ENCODE data around the gene KCTD20. TPM values are rescaled to one million over a fixed set of nuclear protein-coding genes. Genes with fewer than 3 reads are reported as not detected.

Gene KCTD20
- total and polyA plus RNA-seq, 10 of the 15 experiments (the other 5 are each of a cell fraction or from before 2014, with no cell fraction given): 18.1 to 77.0 (median 50.5) TPM

DNA sequence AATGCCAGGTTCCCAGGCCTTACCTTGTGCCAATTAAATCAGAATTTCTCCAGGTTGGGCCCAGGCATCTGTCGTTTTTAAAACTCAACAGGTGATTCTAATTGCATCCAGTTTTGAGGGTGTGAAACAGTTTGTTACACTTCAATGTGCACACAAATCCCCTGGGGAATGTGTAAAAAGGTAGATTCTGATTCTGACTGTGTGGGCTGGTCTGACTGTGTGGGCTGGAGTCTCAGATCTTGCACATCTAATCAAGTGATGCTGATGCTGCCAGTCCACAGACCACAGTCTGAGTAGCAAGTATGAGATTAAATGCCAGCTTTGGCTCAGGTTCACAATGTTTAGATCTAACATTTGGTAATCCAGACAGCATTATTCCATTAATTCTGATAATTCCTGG is 42.8 kb upstream of the KCTD20 start (continued):
- no peak for TF ChIP-seq E4F1 (IDR thresholded peaks at IDR 0.05; ENCODE audit: borderline replicate concordance, partially characterized antibody)
- TF ChIP-seq, protein P1, sequence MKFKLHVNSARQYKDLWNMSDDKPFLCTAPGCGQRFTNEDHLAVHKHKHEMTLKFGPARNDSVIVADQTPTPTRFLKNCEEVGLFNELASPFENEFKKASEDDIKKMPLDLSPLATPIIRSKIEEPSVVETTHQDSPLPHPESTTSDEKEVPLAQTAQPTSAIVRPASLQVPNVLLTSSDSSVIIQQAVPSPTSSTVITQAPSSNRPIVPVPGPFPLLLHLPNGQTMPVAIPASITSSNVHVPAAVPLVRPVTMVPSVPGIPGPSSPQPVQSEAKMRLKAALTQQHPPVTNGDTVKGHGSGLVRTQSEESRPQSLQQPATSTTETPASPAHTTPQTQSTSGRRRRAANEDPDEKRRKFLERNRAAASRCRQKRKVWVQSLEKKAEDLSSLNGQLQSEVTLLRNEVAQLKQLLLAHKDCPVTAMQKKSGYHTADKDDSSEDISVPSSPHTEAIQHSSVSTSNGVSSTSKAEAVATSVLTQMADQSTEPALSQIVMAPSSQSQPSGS (IDR thresholded peaks at IDR 0.05; ENCODE audit: low read length): peak; percentile 45; the same call in 1 of the 2 replicates
- TF ChIP-seq MYC (IDR thresholded peaks at IDR 0.05; ENCODE audit: insufficient read depth, insufficient read length, insufficient replicate concordance, low read length, severe bottlenecking): no peak
- TF ChIP-seq SIN3A (IDR thresholded peaks at IDR 0.05; ENCODE audit: low read depth, low read length): no peak
- TF ChIP-seq BHLHE40 (IDR thresholded peaks at IDR 0.05; ENCODE audit: borderline replicate concordance in 1 of 2, low read depth in 2 of 2, low read length in 1 of 2): peak in 1 of 2 experiments; percentile 45; a peak in 1 of 4 replicates
- TF ChIP-seq, protein P2, sequence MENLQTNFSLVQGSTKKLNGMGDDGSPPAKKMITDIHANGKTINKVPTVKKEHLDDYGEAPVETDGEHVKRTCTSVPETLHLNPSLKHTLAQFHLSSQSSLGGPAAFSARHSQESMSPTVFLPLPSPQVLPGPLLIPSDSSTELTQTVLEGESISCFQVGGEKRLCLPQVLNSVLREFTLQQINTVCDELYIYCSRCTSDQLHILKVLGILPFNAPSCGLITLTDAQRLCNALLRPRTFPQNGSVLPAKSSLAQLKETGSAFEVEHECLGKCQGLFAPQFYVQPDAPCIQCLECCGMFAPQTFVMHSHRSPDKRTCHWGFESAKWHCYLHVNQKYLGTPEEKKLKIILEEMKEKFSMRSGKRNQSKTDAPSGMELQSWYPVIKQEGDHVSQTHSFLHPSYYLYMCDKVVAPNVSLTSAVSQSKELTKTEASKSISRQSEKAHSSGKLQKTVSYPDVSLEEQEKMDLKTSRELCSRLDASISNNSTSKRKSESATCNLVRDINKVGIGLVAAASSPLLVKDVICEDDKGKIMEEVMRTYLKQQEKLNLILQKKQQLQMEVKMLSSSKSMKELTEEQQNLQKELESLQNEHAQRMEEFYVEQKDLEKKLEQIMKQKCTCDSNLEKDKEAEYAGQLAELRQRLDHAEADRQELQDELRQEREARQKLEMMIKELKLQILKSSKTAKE (IDR thresholded peaks at IDR 0.05; ENCODE audit: low read depth, poor library complexity, severe bottlenecking): peak; percentile 65
- 0 out of 2 replicates have a peak, but pooled peaks have one; percentile 44 for TF ChIP-seq TCF12 (IDR thresholded peaks at IDR 0.05; ENCODE audit: low read depth, low read length)
- TF ChIP-seq ASH2L (IDR thresholded peaks at IDR 0.05; ENCODE audit: borderline replicate concordance, low read depth): no peak
- TF ChIP-seq NFIC (IDR thresholded peaks at IDR 0.05; ENCODE audit: low read depth, low read length): peak; percentile 50
- TF ChIP-seq CHD2 (IDR thresholded peaks at IDR 0.05; ENCODE audit: borderline replicate concordance, low read depth, low read length): no peak
- TF ChIP-seq, protein P3, sequence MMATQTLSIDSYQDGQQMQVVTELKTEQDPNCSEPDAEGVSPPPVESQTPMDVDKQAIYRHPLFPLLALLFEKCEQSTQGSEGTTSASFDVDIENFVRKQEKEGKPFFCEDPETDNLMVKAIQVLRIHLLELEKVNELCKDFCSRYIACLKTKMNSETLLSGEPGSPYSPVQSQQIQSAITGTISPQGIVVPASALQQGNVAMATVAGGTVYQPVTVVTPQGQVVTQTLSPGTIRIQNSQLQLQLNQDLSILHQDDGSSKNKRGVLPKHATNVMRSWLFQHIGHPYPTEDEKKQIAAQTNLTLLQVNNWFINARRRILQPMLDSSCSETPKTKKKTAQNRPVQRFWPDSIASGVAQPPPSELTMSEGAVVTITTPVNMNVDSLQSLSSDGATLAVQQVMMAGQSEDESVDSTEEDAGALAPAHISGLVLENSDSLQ (IDR thresholded peaks at IDR 0.05): 0 out of 2 replicates have a peak, but pooled peaks have one; percentile 20
- TF ChIP-seq ZNF217 (IDR thresholded peaks at IDR 0.05): peak; percentile 25; the same call in 1 of the 2 replicates
- TF ChIP-seq YBX1 (IDR thresholded peaks at IDR 0.05): no peak
- TF ChIP-seq EP300 (IDR thresholded peaks at IDR 0.05; ENCODE audit: borderline replicate concordance in 1 of 2, control insufficient read depth in 1 of 2, low read depth in 2 of 2, low read length in 2 of 2): peak; percentile 28 to 68; a peak in 1 of 4 replicates
- TF ChIP-seq, protein P4, sequence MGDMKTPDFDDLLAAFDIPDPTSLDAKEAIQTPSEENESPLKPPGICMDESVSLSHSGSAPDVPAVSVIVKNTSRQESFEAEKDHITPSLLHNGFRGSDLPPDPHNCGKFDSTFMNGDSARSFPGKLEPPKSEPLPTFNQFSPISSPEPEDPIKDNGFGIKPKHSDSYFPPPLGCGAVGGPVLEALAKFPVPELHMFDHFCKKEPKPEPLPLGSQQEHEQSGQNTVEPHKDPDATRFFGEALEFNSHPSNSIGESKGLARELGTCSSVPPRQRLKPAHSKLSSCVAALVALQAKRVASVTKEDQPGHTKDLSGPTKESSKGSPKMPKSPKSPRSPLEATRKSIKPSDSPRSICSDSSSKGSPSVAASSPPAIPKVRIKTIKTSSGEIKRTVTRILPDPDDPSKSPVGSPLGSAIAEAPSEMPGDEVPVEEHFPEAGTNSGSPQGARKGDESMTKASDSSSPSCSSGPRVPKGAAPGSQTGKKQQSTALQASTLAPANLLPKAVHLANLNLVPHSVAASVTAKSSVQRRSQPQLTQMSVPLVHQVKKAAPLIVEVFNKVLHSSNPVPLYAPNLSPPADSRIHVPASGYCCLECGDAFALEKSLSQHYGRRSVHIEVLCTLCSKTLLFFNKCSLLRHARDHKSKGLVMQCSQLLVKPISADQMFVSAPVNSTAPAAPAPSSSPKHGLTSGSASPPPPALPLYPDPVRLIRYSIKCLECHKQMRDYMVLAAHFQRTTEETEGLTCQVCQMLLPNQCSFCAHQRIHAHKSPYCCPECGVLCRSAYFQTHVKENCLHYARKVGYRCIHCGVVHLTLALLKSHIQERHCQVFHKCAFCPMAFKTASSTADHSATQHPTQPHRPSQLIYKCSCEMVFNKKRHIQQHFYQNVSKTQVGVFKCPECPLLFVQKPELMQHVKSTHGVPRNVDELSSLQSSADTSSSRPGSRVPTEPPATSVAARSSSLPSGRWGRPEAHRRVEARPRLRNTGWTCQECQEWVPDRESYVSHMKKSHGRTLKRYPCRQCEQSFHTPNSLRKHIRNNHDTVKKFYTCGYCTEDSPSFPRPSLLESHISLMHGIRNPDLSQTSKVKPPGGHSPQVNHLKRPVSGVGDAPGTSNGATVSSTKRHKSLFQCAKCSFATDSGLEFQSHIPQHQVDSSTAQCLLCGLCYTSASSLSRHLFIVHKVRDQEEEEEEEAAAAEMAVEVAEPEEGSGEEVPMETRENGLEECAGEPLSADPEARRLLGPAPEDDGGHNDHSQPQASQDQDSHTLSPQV (IDR thresholded peaks at IDR 0.05): no peak
